DMS 273 treated with DMSO at 0.1 percent for 48 hours (cell line): ENCODE measurements around the gene LRRN4CL.

Experiments
- DNase-seq: peaks from one replicate; lab custom pipeline; 2025; lab: John Stamatoyannopoulos, UW

Gene LRRN4CL

GRCh38 chr11:62646825-62647608 is 42.3 kb downstream of the LRRN4CL start:
- DNase-seq: no peak

GRCh38 chr11:62645946-62646824 is 43.1 kb downstream of the LRRN4CL start, which contains the start of gene GANAB:
TSS of gene GANAB (minus strand) at chr11:62646613. CDS start at chr11:62646599, 14 bp downstream.
- DNase-seq: peak; percentile 86

GRCh38 chr11:62645671-62645945 is 43.7 kb downstream of the LRRN4CL start:
- DNase-seq: no peak

- no peak for DNase-seq
Measured at GRCh38 chr11:62644220-62644619, 45.1 kb downstream of the LRRN4CL start.
